ENCODE data around the gene PLAGL2.
"Not testable (repeated sequence)": the region's sequence is repeated elsewhere in the genome, so short reads cannot be mapped to it uniquely, and the experiment has no call there.

PLAGL2 gene

DNA sequence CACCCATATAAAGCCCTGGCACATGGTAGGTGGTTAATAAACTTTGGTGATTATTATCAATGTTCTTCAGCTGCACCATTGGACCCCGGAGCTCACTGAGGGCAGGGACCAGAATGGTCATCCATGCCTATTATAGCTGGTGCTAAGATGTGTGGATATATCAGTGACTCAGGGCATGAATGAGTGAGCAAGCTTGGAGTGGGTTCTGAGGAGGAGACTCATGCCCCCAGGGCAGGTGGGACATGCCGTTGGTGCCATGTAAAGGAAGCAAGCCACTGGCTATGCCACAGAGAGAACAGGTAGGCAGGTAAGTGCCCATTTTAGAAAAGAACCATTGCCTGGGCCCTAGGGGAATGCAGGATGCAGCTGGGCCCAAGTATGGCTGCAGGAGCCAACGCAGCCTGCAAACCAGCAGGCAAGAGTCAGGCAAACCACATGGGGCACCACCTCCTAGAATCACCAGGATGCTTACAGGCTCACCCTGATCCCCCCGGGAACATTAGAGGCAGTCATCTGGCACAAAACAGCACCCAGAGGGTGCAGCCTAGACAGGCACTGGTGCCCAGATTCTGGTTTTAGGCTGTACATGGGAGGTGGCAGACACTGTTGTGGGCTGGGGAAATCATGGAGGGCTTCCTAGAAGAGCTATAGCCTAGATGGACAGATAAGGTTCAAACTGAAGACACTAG is 23.5 kb downstream of the PLAGL2 start:
- DNase-seq (ENCODE audit: low read depth): no peak

DNA sequence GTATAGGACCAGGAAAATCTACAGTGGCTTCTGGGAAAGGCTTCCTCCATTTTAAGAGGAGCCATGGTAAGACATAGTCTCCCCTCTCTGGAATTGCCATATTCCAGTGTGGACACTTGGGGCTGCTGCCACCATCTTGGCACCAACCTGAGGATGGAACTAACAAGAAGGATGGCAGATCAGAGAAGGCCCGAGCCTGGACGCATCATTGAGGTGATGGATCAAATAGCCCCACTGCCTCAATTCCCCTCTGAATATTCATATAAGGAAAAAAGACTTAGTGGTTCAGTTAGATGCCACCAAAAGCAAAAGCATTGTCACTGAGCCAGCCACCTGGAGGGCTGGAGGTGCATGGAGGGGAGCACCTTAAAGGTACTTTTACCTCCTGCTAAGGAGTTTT is 25.9 kb downstream of the PLAGL2 start:
- no peak for DNase-seq (ENCODE audit: low read depth)

DNA sequence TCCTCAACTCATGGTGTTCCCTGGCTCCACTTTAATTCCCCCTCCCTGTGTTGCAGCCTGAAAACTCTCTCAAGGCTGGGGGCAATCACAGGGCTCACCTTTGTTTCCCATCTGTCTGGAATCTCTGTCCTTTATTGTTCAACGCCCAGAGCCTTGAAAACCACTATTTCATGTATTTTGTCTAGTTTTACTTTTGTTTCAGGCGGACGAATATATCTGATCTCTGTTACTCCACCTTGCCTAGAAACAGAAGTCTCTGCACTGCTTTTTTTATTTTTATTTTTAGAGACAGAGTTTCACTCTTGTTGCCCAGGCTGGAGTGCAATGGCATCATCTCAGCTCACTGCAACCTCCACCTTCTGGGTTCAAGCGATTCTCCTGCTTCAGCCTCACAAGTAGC is 27.6 kb downstream of the PLAGL2 start:
- no peak for DNase-seq (ENCODE audit: low read depth)

DNA sequence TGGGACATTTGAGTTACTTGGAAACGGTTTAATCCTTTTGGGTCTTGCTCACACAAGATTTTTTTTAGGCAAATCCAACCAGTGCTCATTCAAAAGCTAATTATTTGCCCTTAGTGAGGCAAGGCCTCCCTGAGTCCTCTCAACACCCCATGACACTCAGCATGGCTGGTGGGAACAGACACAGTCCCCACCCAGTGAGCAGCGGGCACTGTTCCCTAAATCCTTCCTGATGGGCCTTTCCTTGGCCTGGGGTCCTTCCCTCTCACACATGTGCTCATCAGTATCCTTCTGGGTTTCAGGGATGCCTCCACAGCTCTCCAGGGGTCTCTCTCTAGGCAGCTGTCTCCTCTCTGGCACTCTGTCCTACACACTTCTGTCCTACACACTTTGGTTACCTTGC is 28.0 kb downstream of the PLAGL2 start:
- no peak for DNase-seq (ENCODE audit: low read depth)

DNA sequence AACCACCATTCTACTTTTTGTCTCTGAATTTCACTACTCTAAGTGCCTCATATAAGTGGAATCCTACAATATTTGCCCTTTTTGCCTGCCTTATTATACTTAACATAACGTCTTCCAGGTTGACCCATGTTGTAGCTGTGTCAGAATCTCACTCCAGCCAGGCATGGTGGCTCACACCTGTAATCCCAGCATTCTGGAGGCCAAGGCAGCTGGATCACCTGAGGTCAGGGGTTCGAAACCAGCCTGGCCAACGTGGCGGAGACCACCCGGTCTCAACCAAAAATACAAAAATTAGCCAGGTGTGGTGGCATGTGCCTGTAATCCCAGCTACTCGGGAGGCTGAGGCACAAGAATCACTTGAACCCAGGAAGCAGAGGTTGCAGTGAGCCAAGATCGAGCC is 29.8 kb downstream of the PLAGL2 start:
- DNase-seq (ENCODE audit: low read depth): not testable (repeated sequence)

DNA sequence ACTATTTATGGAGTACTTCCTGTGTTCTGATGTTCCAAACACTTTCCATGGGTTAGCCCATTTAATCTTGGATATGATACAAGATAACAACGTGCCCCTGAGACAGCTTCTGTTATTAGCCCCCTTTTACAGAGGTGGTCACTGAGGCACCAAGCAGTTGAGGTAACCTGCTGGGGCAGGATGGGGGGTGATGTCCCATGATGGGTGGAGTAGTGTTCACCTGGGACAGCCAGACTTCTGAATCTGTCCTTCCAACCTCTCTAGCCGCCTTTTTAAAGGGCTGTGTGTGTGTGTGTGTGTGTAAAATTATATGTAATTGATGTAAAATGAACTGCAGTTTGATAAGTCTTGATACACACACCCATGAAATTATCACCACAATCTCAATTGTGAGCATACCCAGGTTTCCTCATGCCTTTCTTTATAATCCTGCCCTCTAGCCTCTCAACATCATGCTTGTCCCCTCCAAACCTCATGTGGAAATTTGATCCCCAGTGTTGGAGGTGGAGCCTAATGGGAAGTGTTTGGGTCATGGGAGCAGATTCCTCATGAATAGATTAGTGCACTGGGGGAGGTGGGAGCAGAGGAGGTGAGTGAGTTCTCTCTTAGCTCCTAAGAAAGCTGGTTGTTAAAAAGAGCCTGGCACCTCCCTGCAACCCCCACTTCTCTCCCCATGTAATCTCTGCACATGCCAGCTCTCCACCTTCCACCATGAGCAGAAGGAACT is 39.2 kb downstream of the PLAGL2 start:
- DNase-seq (ENCODE audit: low read depth): peak; percentile 66

DNA sequence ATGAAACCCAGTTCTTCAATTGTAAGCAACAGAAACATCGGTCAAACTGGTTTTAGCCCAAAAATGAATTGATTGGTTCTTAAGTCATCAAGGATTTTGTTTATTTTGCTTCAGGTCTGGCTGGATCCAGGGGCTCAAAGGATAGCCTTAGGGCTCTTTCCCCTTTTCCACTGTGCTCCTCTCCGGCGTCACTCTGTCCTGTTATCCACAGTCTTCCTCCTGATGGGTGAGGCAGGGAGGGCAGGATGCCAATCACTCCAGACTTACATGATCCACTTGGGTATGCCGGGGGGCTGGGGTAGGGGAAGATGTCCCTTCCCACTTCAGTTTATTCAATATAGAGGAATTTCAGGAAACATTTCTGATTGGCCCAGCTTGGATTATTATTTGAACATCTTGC is 40.0 kb downstream of the PLAGL2 start:
- no peak for DNase-seq (ENCODE audit: low read depth)

DNA sequence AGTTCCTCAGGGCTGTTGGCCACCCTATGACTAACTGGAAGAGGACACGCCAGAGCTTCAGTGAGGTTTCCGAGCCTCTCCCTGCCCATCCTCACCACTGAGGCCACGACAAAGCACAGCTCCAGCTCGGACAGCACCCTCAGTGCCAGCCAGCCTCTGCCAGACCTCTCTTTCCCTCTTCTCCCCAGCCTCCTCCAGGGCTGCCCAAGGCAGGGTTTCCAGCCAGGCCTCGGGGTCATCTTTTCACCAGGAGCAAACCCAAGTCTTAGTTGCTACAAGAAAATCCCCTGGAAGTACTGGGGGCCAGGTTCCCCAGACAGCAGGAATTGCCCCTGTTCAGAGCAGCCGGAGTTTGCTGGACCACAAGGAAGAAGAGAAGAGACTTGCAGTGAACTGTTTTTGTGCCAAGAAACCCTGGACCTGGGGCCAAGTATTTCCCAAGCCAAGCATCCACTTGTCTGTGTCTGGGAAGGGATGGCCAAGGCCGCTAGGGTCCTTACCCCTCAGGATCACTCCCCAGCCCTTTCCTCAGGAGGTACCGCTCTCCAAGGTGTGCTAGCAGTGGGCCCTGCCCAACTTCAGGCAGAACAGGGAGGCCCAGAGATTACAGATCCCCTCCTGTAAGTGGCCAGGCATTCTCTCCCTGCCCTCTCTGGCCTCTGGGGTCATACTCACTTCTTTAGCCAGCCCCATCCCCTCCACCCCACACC is 41.6 kb downstream of the PLAGL2 start:
- DNase-seq (ENCODE audit: low read depth): no peak

DNA sequence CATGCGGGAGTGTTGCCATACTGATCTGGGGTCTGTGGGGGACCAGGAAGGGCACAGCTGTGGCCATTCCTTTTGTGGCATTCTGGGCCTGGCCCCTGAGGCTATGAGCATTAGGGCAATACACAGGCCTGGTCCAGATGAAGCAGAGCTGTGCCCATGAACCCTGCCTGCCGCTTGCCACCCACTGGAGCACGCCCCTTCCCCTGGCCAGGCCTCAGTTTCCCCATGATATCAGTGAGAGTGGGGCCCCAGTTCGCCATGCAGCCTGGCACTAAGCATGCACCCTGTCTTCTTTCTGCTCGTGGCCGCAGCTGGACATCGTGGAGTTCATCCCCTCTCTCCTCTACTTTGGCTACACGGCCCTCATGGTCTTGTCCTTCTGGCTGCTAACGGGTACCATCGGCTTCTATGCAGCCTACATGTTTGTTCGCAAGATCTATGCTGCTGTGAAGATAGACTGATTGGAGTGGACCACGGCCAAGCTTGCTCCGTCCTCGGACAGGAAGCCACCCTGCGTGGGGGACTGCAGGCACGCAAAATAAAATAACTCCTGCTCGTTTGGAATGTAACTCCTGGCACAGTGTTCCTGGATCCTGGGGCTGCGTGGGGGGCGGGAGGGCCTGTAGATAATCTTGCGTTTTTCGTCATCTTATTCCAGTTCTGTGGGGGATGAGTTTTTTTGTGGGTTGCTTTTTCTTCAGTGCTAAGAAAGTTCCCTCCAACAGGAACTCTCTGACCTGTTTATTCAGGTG is 42.4 kb downstream of the PLAGL2 start:
- DNase-seq (ENCODE audit: low read depth): no peak

DNA sequence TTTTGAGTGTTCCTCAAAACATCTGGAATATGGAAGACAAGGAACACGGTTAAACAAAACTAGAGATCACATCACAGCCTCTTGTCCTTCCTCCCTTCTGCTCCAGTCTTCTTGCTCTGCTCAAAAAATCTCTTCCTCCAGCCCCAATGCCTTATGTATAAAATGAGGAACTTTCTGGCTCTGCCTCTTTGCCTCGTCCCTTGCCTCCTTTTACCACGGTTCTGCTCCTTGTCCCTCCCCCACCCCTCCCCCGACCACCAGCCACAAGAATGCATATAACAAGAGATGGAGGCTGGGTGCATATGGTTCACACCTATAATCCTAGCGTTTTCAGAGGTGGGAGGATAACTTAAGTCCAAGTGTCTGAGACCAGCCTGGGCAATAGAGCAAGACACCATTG is 43.6 kb downstream of the PLAGL2 start:
- DNase-seq (ENCODE audit: low read depth): no peak

DNA sequence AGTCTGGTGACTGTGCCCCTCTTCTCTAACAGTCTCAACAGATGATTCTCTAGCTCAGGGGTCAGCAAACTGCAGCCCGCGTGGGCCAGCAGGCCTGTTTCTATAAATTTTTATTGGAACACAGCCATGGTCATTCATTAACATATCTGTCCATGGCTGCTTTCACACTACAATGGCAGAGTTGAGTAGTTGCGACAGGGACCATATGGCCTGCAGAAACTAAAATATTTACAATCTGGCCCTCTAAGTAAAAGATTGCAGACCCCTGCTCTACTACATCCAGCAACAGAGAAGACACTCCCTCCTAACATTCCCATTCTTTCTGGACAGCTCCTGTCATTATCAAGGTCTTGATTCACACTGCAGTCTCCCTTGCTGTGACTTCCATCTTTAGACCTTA is 45.2 kb downstream of the PLAGL2 start:
- no peak for DNase-seq (ENCODE audit: low read depth)

DNA sequence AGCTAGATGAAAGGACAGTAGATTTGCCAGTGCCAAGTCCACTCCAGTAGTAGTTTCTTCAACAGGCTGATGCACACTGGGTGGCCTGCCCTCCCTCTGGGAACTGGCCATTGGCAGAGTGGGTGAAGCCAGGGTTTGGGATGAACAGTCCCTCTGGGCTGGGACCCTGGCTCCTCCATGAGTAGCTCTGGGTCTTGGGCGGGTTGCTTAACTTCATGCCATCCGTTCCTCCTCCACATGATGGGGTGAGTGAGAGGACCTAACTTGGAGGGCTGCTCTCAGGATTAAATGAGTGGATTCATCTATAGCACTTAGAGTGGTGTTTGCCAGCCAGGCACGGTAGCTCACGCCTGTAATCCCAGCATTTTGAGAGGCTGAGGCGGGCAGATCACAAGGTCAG is 47.2 kb downstream of the PLAGL2 start:
- DNase-seq (ENCODE audit: low read depth): no peak

DNA sequence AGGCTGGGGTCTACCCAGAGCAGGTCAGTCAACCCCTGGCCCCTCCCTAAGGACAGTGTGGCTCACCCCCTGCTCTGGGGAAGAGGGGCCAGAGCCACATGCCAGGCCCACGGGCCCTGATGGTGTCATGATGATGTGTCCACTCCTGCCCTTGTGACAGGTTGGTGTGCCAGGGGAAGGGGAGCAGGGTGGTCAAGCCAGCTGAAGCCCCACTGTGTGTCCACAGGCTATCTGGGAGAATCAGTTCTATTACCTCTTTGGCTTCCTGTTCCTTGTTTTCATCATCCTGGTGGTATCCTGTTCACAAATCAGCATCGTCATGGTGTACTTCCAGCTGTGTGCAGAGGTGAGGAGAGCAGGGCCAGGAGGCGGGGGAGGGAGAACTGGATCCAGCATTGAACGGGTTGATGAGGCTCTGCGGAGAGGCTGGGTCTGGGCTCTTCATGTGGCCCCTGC is 47.7 kb downstream of the PLAGL2 start:
- DNase-seq (ENCODE audit: low read depth): no peak

DNA sequence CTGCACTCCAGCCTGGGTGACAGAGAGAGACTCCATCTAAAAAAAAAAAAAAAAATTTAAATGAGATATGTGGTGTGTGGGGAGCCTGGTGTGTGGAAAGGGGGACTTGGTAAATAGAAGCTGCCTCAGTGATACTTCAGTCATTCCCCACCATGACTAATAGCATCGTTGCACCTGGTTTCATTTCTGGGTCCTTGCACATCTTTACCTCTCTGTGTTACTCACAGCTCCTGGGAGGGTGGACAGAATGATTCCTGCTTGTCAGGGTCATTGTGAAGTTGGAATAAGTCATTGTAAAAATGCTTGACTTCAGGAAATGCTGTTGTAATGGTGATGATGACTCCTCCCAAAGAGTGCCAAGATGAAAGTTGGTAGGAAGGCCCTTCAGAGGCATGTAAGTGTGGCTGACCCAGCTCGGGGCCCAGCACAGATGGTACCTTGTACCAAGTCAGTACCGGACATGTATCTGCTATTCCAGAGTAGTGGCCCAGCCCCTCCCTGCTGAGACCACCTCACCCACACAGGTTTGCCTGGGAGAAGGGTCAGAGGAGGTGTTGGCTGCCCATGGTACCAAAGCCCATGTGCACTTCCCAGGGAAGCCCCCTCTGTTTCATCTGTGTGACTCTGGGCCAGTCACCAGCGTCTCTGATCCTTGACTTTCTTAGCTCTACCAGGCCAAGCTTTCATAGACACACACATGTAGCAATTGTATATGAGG is 48.4 kb downstream of the PLAGL2 start:
- DNase-seq (ENCODE audit: low read depth): no peak

DNA sequence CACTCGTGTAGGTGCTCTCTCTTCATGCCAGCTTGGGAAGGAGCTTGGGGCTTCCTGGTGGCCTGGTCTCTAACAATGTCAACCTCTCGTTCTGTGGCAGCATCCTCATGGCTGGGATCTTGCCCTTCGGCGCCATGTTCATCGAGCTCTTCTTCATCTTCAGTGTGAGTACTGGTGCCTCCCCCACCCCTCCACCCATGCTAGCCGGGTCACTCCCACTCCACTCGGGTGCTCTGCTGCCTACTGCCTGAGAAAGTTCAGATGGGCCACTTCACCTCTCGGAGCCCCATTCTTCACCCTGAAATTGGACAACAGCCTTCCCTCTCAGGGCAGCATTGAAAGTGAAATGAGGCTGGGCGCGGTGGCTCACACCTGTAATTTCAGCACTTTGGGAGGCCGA is 49.2 kb downstream of the PLAGL2 start:
- no peak for DNase-seq (ENCODE audit: low read depth)

DNA sequence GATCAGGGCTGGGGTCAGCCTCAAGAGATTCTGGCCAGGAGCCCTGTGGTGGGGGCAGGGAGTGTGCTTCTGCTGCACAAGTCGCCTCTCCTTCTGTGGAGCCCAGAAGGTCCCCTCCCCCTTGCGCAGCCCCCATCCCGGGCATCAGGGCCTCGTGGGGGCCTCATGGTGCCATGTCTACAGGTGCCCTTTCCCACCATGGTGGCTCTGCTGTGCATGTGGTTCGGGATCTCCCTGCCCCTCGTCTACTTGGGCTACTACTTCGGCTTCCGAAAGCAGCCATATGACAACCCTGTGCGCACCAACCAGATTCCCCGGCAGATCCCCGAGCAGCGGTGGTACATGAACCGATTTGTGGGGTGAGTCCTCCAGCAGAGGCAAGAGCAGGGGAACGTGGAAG is 49.9 kb downstream of the PLAGL2 start:
- DNase-seq (ENCODE audit: low read depth): no peak

DNA sequence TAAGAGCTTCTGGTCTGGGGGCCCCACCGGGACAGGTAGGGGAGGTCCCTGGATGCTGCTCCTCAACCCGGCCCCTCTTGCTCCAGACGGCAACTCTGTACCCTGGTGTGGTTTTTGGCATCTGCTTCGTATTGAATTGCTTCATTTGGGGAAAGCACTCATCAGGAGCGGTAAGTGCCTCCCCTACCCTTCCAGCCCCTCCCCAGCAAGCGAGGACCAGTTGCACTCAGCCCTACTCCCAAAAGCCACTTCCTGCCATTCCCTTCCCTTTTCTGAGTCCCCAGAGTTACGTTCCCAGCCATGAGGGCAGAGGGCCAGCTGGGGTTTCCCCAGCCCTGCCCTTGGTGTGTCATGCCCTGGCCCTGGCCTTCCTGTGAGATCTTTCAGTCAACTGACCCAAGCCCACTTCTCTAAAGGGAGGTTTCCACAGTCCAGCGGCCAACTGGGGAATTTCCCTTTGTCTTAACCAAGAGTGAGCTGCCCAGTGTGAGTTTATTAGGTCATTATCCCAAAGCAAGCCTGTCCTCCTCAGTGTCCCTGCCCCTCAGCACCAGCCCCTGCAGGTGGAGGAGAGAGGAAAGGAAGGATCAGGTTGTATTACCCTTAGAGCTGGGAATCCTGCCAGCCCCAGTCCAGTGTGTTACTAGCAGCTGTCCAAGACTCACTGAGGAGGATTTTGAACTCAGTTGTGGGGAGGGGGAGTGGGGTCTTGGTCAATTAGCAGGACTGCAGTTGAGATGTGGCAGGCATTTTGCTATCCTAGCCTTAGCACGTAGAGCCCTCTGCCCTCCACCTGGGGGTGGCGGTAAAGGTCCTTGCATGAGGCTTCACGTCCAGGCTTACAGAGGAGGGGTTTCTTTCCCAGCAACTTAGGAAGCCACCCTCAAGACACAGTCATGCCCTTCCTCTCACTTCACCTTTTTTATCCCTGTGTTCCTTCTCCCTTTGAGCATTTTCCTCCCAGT is 52.2 kb downstream of the PLAGL2 start:
- peak; percentile 88 for DNase-seq (ENCODE audit: low read depth)

DNA sequence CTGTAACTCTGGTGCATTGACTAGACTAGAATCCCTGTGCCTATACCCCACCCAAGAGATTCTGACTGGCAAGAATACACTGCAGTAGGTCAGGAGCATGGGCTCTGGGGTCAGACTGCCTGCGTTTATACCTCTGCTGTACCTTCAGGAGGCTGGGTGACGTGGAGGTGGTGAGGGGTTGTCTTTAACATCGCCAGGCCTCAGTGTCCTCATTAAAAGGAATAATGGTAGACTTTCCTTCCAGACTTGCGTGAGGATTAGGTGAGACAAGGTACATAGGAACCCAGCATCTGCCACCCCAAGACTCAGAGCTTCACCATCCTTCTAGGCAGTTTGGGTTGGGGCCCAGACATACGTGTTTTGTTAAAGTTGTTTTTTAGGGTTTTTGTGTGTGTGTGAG is 53.8 kb downstream of the PLAGL2 start:
- no peak for DNase-seq (ENCODE audit: low read depth)

DNA sequence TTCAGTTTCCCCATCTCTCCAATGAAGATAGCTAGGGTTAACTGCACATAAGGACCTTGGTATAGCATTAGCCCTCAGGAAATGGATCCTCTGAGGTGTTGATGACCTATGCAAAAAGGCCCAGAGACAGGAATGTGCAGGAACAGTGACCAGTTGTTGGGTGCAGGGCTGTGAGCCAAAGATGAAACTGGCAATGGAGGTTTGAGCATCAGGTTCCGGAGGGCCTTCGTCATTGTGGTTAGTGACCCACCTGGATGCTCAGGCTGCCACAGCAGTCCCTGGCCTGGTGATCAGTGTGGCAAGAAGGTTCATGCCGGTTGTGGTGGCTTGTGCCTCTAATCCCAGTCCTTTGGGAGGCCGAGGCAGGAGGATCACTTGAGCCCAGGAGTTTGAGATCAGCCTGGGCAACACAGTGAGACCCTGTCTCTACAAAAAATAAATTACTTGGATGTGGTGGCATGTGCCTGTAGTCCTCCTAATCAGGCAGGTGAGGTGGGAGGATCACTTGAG is 54.3 kb downstream of the PLAGL2 start:
- no peak for DNase-seq (ENCODE audit: low read depth)

DNA sequence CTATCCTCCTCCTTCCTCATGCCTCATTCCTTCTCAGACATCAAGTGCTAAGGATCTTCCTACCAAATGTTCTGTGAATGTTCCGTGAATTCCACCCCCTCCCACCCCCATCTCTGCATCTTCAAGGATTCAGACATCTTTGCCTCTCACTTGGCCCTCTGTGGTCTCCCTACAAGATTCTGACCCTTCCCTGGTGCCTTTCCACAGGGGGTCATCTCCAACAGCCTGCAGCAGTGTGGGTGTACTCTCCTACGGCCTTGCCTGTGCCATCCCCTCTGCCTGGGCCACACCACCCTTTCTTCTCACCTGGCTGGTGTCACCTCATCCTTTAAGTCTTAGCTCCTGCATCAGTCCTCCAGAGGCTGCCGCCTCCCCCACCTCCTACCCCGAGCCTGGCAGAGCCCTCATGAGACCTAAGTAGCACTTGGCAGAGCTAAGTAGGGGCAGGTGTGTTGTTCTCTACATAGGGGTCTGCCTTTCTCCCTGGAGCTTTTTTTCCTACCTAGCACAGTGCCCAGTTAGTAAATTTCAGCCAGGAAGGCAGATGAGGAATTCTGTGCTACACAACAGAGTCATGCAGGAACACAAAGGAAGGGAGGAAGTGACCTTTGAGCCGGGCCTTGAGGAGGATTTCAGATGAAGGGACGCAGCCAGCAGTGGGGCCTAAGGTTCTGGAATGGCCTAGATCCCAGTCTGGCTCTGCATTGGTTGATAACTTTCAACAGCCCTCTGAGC is 55.0 kb downstream of the PLAGL2 start:
- DNase-seq (ENCODE audit: low read depth): no peak
